Gastroesophageal sphincter (tissue), 3 donors: ENCODE results near the gene EME1.

Experiments used
- CTCF ChIP-seq, 4 experiments: fragments of 200-600 bp in 2 of 4; fragments of 450-650 bp in 2 of 4; sonication (generic) in 1 of 4; IDR thresholded peaks; one replicate each; pipeline ENCODE4 v1.5.1; 2017 to 2019; ENCODE audit warnings: antibody characterized with exemption in 4 of 4, mild to moderate bottlenecking in 2 of 4, moderate library complexity in 2 of 4
- POLR2A ChIP-seq, 2 donors: fragments of 450-650 bp; IDR thresholded peaks; one replicate each; pipeline ENCODE4 v1.6.1; 2017; ENCODE audit warnings: antibody characterized with exemption in 2 of 2, mild to moderate bottlenecking in 2 of 2, moderate library complexity in 1 of 2
- POLR2AphosphoS5 ChIP-seq: sonication (generic); formaldehyde crosslinking; IDR thresholded peaks from one replicate; pipeline ENCODE4 v1.6.1; 2017; ENCODE audit warnings: antibody characterized with exemption

GRCh38 chr17:50364715-50365114 lies 8.3 kb upstream of the EME1 start:
- TF ChIP-seq CTCF (IDR thresholded peaks at IDR 0.05) (no peak), POLR2A (IDR thresholded peaks at IDR 0.05) (no peak), POLR2AphosphoS5 (no peak)
